Cortex of kidney (tissue), 1 donor: ENCODE measurements around the gene CMTM6.
"Not testable (repeated sequence)": the region's sequence is repeated elsewhere in the genome, so short reads cannot be mapped to it uniquely, and the experiment has no call there.

Experiments
- DNase-seq: peaks from one replicate; lab custom pipeline; 2025; lab: John Stamatoyannopoulos, UW

Gene CMTM6

GRCh38 chr3:32443478-32443877, 59.2 kb downstream of the CMTM6 start:
- DNase-seq, result no peak

DNA sequence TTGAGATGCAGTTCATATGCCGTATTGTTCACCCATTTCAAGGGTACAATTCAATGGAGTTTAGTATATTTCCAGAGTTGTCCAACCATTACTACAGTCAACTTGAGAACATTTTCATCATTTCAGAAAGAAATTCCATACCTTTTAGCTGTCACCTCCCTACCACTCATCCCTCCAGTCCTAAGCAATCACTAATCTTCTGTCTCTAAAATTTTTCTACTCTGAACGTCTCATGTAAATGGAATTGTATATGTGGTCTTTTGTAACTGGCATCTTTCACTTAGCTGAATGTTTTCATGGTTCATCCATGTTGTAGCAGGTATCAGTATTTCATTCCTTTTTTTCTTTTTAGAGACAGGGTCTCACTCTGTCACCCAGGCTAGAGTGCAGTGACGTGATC, 59.9 kb downstream of the CMTM6 start:
- no peak for DNase-seq

GRCh38 chr3:32440611-32441350, 61.9 kb downstream of the CMTM6 start:
- DNase-seq, result no peak

DNA sequence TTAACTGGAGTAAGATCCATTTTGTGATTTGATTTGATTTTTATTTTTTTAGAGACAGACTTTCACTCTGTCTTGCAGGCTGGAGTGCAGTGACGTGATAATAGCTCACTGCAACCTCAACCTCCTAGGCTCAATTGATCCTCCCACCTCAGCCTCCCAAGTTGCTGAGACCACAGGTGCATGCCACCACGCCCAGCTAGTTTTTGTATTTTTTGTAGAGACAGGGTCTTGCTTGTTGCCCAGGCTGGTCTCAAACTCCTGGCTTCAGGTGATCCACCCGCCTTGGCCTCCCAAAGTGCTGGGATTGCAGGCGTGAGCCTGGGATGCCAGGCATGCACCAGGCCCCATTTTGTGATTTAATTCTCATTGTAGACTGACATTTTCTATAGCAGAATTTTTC, 63.2 kb downstream of the CMTM6 start:
- not testable (repeated sequence) for DNase-seq

DNA sequence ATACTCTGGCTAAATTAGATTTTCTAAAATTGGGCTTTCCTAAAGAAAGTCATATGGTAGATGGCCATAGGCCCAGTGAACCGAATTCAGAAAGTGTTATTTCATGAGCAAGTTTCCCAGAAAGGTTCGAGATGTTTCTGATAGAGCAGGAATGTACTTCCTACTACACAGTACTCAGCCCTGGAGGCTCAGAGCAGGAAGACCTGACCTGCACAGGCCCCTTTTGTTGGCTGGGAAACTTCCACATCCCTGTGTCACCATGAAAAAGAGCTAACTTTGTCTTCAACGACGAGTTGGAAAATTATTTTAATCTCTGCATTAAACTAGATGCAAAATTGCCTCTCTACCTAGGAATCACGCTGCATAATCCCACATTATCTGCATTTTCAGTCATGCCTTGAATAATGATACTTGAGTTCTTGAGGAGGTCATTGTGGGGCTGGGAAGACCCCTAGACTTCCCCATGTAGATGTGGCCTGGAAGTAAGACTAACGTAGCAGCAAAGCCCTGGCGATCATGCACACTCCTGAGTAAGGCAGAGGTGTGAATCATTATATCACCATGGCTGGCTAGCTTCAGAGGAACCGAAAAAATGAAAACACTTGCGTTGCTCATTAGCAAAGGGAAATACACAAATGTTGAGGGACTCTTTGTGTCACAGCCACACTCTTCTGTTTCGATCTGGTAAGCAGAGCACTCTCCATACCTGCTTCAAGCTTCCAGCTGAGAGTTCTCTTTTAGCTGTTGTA, 63.9 kb downstream of the CMTM6 start:
- DNase-seq, result no peak

GRCh38 chr3:32437896-32438295, 64.8 kb downstream of the CMTM6 start:
- DNase-seq, result no peak

- no peak for DNase-seq
Measured at GRCh38 chr3:32436816-32437189, 65.8 kb downstream of the CMTM6 start.

DNA sequence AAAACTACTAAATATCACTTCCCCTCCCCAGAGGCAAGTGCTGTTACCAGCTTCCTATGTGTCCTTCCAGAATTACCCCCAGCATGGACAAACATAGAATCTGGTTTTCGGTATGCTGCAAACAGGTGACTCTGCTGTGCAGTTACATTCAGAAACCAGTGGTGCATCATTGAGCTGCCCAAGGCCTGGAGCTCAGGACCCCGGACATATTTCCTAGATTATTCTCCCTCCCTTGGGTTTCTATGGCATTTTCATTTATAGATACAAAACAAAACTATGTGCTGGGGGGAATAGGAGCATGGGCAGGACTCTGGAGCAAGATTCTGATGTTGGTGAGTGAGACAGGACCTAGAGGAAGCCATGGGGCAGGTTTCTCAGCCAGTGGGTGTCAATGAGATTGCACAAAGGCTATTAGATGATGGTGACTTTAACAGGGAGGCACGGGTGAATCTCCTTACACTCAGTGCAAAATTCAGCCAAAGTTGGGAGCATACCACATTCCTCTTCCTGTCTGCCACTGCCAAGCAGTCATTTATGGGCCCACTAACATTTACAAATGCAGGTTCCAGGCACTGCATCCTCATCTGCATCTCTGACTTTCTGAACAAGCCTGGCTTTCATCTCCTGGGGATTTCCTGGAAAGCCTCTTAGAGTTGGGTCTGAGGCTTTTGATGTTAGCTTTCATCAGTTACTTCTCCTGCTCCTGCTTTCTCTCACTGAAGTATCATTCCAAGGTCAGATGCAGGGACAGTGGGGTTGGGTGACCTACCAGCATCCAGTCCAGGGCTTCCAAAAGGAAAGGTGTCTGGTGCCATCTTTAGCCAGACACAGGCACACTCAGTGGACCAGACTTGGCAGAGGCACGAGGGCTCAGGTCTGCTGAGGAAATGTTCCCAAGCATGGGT, 66.5 kb downstream of the CMTM6 start:
- no peak for DNase-seq

GRCh38 chr3:32434206-32434605, 68.4 kb downstream of the CMTM6 start:
- DNase-seq, result no peak

- DNase-seq, result no peak
Measured at GRCh38 chr3:32432711-32433530, 69.7 kb downstream of the CMTM6 start.

DNA sequence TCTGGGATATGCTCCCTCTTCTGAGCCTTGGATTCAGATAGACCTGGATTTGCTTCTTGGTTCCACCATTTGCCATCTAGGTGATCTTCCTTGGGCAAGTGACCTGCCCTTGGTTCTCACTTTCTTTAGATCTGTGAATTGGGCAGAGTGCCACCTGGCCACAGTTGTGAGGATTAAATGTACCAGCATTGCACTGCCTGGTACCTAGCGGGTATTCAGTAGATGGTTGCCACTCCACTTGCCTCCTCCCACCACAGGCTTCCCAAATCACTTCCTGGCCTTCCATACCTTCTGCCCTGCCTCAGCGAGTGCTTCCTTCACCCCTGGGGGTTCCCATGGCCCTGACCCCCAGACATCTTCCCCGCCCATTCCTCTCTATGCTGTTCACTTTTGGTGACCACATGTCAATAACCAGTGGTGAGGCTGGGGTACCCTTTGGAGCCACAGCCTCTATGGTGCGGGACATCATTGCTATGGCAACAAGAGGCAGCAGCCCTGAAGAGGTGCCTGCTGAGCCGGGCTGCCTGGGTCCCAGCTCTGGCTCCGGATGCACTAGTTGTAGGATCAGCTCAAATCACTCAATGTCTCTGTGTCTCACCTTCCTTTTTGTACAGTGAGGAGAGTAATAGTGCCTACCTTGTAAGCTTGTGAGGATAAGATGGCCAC, 70.5 kb downstream of the CMTM6 start:
- DNase-seq, result no peak

DNA sequence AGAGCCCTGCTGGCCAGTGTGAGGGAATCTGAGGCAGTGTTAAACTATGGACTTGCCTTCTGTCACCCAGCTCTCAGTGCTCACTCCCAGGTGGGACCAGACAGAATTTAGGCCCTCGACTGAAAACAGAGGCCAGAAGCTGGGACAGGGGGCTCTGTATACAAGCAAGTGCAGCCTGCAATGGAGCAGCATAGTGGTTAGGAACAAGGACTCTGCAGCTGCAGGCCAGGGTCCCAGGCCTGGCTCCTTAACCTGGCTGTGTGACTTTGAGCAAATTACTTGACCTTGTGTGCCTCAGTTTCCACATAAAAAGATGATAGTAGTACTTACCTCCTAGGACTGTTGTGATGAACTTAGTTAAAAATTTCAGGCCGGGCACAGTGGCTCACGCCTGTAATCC, 71.2 kb downstream of the CMTM6 start:
- DNase-seq, result no peak
